IPS DF 6.9 (cell line): ENCODE results near the gene NEUROD1.
"Not testable (repeated sequence)": the region's sequence is repeated elsewhere in the genome, so short reads cannot be mapped to it uniquely, and the experiment has no call there.

ENCODE experiments used
- DNase-seq: peaks from one replicate; pipeline ENCODE4 v3.0.0-alpha.2; 2013; ENCODE audit warnings: low read depth, low spot score
- H3K27ac ChIP-seq: one replicate; pipeline ENCODE4 v1.5.1; 2013; ENCODE audit warnings: low read length, control low read depth
- H3K27me3 ChIP-seq: 2 replicates; pipeline ENCODE4 v1.6.1; 2013; ENCODE audit warnings: mild to moderate bottlenecking, low read length; ENCODE audit not compliant: control insufficient read depth, insufficient read depth
- H3K36me3 ChIP-seq: 2 replicates; pipeline ENCODE4 v1.6.1; 2013; ENCODE audit warnings: low read length; ENCODE audit not compliant: control insufficient read depth, insufficient read depth
- H3K4me1 ChIP-seq: 2 replicates; pipeline ENCODE4 v1.6.1; 2013; ENCODE audit warnings: low read length; ENCODE audit not compliant: control insufficient read depth, insufficient read depth
- H3K4me3 ChIP-seq: 2 replicates; pipeline ENCODE4 v1.5.1; 2013; ENCODE audit warnings: mild to moderate bottlenecking, low read length
- H3K9me3 ChIP-seq: 2 replicates; pipeline ENCODE4 v1.6.1; 2013; ENCODE audit warnings: low read length, inconsistent platforms; ENCODE audit not compliant: control insufficient read depth, insufficient read depth
- WGBS: extraction: QIAGEN DNeasy Blood & Tissue Kit; methylation state at CpG from one replicate; pipeline ENCODE4 v1.1.7; 2013; ENCODE audit warnings: mixed read lengths, missing lambda C conversion rate; ENCODE audit not compliant: insufficient read length, insufficient coverage; 5-methylcytosine and 5-hydroxymethylcytosine counted together

NEUROD1 gene

DNA sequence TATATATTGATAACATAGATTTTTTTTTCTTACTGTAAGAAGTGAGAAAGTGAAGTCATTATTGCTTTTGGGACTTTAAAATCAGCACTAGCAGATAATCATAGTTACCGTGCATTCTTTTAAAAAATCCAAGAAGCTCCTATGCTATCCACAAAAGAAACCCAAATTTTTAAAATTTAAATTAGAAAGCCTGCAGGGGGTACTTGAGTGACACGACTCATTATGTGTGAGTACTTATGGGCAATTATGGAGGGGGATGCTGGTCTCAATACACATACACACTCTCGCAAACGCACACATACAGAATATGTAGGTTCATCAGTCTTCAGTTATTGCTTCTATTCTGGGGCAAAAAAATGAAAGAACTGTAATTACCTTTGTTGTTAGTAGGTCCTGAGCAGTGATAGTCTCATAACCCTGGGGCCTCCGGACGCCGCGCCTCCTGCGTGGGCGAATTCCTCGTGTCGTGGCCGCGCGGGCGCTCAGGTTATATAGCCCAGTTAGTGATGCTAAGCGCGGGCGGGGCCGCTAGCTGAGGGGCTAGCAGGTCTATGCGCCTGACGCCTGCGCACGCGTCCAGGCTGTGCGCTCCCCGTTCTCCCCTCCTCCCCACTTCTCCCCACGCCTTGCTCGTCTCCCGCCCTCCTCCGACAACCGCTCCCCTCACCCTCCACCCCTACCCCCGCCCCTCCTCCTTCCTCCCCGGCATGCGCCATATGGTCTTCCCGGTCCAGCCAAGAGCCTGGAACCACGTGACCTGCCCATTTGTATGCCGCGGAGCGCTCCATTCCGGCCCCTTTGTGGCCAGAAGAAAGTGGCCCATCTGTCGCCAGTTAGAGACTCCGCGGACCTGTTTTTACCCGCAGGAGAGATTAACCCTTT, at the start of gene NEUROD1:
Gene NEUROD1 (minus strand): TSS at position 463 of the 882 bp plus-strand sequence. CDS start 1,657 bp downstream, outside the sequence.
- Histone ChIP-seq H3K36me3 (no peaks in the 10 kb centered on the region), H3K4me3 (peak within 1 kb of the TSS; percentile 30; the same call in 1 of the 2 replicates), H3K4me1 (peaks cover 7% of the 10 kb centered on the region; the same call in 1 of the 2 replicates), H3K27me3 (peaks cover 67% of the 10 kb centered on the region), H3K9me3 (no peaks in the 10 kb centered on the region), H3K27ac (no peak within 1 kb of the TSS)
- WGBS = no CpG with 5 or more reads among the region's 45 CpGs
- DNase-seq = no peak

DNA sequence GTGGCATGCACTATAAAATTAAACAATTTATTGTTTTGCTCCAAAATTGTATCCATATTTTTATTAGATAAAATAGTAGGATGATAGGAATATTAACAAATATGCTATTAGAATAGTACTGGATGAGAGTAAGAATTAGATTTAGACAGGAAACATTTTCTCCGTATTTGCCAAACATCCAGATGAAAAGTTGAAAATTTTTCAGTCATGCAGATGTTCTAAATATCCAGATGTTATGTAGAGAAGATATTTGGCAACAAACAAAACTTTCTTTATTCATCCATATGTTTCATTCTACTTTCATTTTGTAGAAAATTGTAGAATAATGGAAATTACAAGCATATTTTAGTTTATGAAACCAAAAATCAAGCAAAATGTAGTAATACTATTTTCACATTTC, 45.2 kb upstream of the NEUROD1 start:
- no CpG with 5 or more reads among the region's 1 CpG for WGBS
- no peak for DNase-seq
- H3K4me1 ChIP-seq = no peaks in the 10 kb centered on the region

DNA sequence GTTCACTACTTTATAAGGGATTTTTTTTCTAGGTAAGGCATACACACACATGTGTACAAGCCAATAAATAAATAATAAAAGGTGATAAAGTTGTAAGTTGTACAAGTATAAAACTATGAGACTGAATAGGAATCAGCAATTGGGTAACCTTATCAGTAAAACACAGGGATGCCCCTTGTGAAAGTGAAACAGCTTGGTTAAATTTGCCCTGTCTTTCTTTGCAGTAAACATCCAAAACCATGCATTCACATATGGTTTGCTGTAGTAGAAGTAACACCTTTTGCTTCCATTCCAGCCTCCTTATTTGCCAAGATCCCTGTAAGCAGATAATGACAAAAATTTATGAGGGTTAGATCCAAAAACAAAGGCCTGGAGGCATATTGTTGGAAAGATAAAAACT, 44.3 kb upstream of the NEUROD1 start:
- no peaks in the 10 kb centered on the region for H3K4me1 ChIP-seq
- H3K36me3 ChIP-seq = no peaks in the 10 kb centered on the region
- no peaks in the 10 kb centered on the region for H3K9me3 ChIP-seq
- no peak for DNase-seq
- no peak overlapping the region for H3K27ac ChIP-seq
- H3K27me3 ChIP-seq = no peaks in the 10 kb centered on the region
- H3K4me3 ChIP-seq = no peak overlapping the region

More for the DNA sequence above, 45.2 kb upstream of the NEUROD1 start:
- no peaks in the 10 kb centered on the region for H3K9me3 ChIP-seq
- no peaks in the 10 kb centered on the region for H3K27me3 ChIP-seq
- H3K27ac ChIP-seq = no peak overlapping the region
- H3K36me3 ChIP-seq = no peaks in the 10 kb centered on the region
- no peak overlapping the region for H3K4me3 ChIP-seq

DNA sequence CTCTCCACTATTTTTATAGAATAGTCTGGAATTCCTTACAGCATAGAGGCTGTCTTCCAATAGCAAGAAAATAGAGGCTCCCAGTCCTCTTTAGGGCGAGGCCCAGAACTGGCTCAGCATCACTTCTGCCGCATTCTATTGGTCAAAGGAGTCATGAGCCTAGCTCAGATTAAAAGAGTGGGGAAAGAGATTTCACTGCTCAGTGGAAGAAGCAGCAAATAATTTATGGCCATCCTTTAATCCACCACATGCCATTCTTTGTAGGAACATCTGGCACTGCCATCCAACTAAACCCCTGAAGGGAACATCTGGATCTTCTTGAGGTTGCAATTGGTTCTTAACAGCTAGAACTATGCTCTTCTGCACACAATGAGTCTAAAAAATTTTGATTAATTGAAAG, 43.4 kb upstream of the NEUROD1 start:
- Histone ChIP-seq H3K27me3 (no peaks in the 10 kb centered on the region), H3K27ac (no peak overlapping the region), H3K36me3 (no peaks in the 10 kb centered on the region), H3K4me1 (no peaks in the 10 kb centered on the region), H3K4me3 (no peak overlapping the region), H3K9me3 (no peaks in the 10 kb centered on the region)
- no CpG with 5 or more reads among the region's 2 CpGs for WGBS
- no peak for DNase-seq

DNA sequence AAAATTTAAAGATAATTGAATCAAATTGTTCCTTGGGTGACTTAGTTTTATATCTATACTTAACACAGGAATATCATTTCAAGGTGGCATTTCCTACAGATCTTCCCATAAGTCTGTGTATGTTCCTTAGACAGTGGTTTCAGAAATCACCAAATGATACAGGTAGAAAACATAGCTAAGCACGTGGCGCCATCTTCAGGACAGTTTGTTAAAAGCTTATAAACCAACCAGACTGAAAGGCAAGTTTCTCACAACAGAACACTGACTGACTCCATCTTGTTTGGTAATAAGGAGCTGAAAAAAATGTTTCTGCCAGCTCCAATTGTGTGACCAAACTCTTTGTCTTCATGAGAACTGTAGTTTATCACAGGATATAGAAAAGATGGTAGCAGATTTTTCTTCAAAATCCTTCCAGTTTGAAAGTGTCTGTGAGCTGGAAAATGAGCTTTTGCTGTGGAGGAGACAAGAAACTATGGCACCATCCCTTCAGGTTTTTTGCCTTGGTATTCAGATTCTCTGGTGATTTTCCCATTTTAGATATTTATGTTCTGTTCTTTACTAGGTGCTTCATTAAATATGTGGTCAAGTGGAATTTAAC, 34.8 kb upstream of the NEUROD1 start:
- Histone ChIP-seq H3K9me3 (no peaks in the 10 kb centered on the region), H3K36me3 (no peaks in the 10 kb centered on the region), H3K4me3 (no peak overlapping the region), H3K4me1 (no peaks in the 10 kb centered on the region), H3K27me3 (no peaks in the 10 kb centered on the region), H3K27ac (no peak overlapping the region)
- peak; percentile 73 for DNase-seq
- no CpG with 5 or more reads among the region's 2 CpGs for WGBS

DNA sequence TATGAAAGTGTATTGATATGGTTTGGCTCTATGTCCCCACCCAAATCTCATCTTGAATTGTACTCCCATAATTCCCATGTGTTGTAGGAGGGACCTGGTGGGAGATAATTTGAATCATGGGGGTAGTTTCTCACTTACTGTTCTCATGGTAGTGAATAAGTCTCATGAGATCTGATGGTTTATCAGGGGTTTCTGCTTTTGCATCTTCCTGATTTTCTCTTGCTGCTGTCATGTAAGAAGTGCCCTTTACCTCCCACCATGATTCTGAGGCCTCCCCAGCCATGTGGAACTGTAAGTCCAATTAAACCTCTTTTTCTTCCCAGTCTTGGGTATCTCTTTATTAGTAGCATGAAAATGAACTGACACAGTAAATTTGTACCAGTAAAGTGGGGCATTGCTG, 30.7 kb upstream of the NEUROD1 start:
- H3K9me3 ChIP-seq, DNase-seq, H3K27me3 ChIP-seq, H3K4me3 ChIP-seq, H3K4me1 ChIP-seq, H3K36me3 ChIP-seq, H3K27ac ChIP-seq: not testable (repeated sequence)

DNA sequence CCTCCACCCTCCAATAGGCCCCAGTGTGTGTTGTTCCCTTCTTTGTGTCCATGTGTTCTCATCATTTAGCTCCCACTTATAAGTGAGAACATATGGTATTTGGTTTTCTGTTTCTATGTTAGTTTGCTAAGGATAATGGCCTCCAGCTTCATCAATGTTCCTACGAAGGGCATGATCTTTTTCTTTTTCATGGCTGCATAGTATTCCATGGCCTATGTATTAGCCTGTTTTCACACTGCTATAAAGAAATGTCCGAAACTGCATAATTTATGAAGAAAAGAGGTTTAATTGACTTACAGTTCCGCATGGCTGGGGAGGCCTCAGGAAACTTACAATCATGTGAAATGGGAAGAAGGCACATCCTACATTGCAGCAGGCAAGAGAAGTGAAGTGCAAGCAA, 22.2 kb upstream of the NEUROD1 start:
- not testable (repeated sequence) for H3K27ac ChIP-seq, H3K4me3 ChIP-seq, H3K27me3 ChIP-seq, H3K4me1 ChIP-seq, DNase-seq, H3K9me3 ChIP-seq, H3K36me3 ChIP-seq
- WGBS = no CpG with 5 or more reads among the region's 3 CpGs

DNA sequence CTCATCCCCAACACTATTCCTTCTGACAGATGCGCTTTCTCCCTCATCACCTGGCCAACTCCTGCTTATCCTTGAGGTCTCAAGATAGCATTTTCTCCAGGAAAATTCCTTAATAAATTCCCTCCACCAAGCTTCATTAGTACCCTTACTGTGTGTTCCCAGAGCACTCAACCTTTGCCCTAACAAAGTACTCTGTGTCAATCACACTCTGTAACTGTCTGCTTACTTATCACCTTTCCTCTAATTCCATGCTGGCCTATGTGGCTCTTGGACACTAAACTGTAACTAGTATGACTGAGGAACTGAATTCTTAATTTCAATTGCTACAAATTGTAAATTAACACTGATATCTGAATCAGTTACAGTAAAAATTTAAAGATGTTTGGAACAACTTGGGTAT, 17.9 kb upstream of the NEUROD1 start:
- Histone ChIP-seq H3K27me3 (no peaks in the 10 kb centered on the region), H3K9me3 (no peaks in the 10 kb centered on the region; the same call in 1 of the 2 replicates), H3K27ac (no peak overlapping the region), H3K4me1 (no peaks in the 10 kb centered on the region), H3K36me3 (no peaks in the 10 kb centered on the region), H3K4me3 (no peak overlapping the region)
- no CpG with 5 or more reads among the region's 1 CpG for WGBS
- DNase-seq = no peak

DNA sequence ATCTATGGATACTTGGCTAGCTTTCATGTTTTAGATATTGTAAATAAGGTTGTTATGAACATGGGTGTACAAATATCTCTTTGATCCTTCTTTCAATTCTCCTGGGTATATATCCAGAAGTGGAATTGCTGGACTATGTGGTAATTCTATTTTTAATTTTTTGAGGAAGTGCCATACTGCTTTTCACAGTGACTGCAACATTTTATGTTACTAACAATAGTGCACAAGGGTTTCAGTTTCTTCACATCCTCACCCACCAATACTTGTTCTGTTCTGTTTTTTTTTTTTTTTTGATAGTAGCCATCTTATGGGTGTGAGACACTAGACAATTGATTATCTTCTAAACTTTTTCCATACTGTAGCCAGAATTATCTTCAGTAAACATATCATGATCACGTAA, 17.3 kb upstream of the NEUROD1 start:
- Histone ChIP-seq H3K9me3 (no peaks in the 10 kb centered on the region), H3K4me3 (no peak overlapping the region), H3K36me3 (no peaks in the 10 kb centered on the region), H3K27me3 (no peaks in the 10 kb centered on the region), H3K4me1 (no peaks in the 10 kb centered on the region), H3K27ac (no peak overlapping the region)
- no peak for DNase-seq
- no CpG with 5 or more reads among the region's 1 CpG for WGBS

DNA sequence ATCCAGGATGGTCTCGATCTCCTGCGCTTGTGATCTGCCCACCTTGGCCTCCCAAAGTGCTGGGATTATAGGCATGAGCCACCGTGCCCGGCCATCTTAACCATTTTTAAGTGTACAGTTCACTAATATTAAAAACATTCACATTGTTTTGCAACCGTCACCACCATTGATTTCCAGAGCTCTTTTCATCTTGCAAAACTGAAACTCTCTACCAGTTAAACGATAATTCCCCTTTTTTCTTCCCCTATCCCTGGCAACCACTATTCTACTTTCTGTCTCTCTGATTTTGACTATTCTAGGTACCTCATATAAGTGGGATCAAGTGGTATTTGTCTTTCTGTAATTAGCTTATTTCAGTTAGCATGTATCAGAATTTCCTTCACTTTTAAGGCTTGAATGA, 16.8 kb upstream of the NEUROD1 start:
- Histone ChIP-seq H3K36me3 (no peaks in the 10 kb centered on the region), H3K27me3 (no peaks in the 10 kb centered on the region), H3K27ac (no peak overlapping the region), H3K9me3 (no peaks in the 10 kb centered on the region), H3K4me1 (no peaks in the 10 kb centered on the region), H3K4me3 (no peak overlapping the region)
- WGBS = no CpG with 5 or more reads among the region's 6 CpGs
- no peak for DNase-seq

DNA sequence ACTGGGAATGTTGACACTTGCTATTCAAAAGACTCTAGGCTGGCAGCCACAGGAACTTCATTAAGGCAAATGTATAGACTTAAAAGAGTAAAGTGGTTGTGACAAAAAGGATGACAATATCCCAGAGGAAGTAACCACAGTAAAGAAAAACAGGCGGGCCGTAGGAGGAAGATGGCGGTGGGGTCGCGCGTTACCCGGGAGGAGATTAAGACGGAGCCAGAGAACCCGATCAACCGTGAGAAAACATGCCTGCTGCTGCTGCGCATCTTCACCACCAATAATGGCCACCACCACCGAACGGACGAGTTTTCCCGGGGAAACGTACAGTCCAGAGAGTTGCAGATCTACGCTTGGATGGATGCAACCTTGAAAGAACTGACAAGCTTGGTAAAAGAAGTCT, 14.0 kb upstream of the NEUROD1 start:
- no peak overlapping the region for H3K4me3 ChIP-seq
- no peak for DNase-seq
- no CpG with 5 or more reads among the region's 17 CpGs for WGBS
- H3K4me1 ChIP-seq = no peaks in the 10 kb centered on the region
- H3K9me3 ChIP-seq = no peaks in the 10 kb centered on the region
- no peaks in the 10 kb centered on the region for H3K27me3 ChIP-seq
- no peak overlapping the region for H3K27ac ChIP-seq
- no peaks in the 10 kb centered on the region for H3K36me3 ChIP-seq
